GM18498 (cell line): Measurements from ENCODE around the gene UBE2E2.

ENCODE experiments used
- ATAC-seq: cut with Tn5 transposase; IDR thresholded peaks from one replicate; pipeline ENCODE4 v1.9.1; 2021; ENCODE audit warnings: mild to moderate bottlenecking, moderate library complexity; ENCODE audit not compliant: unreplicated experiment

UBE2E2 gene

DNA sequence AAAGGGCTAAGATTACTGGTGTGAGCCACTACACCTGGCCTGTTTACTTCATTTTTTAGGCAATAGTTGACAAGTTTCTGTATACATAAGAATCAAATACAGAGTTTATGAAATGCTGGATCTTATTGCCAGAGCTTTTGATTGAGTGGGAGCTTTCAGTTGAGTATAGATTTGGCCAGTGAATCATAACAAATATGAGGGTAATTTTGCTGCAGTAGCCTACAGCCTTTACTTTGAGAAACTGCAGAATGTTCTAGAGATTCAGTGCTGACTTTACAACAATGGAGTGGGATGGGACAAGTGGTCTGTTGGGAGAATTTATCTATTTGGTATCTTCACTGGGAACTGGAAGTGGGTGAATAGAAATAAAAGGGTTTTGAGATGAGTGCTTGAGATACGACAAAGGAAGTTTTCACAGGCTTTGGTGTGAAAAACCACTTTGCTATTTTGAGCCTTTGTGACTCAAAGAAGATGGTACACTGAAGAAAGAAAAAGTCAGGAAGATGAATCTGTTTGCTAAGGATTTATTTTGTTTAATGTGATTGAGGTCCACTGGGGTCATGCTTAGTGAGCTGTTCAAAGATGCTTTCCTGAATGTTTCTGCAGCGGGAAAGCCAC, 227.8 kb downstream of the UBE2E2 start:
- ATAC-seq: peak; percentile 48

DNA sequence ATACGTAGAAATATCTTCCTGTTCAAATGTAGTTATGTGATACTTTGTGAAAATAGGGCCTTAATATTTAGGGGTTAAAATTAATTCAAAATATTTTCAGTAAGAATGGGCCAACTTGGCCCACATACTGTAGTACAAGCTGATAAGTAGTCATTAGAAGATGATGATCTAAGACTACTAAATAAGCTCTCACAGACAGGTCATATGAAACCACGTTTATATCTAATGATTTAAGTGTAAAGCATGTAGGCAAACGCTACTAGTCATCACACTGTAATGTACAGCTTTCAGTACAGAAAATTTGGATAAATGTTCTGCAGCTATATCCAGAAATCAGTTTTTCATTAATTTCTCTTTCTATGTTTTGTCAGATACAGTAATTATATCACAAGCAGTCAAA, 228.6 kb downstream of the UBE2E2 start:
- no peak for ATAC-seq

DNA sequence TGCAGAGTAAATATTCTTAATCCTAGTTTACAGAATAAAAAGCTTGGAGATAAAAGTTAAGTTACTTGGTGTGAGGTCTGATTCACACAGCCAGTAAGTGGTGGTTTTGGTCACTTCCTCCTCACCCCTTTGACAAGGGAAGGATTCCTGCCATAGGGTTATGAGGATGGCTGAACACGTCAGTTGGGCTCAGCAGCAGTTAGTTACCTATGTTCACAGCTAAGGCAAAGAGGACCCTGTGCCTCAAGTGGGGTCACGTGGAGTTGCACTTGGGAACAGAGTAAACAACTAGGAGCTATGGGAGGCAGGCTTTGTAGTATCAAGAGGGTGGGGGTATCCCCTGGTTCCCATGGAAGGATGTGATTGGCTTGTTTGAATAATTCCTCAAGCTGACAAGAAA, 232.2 kb downstream of the UBE2E2 start:
- no peak for ATAC-seq

DNA sequence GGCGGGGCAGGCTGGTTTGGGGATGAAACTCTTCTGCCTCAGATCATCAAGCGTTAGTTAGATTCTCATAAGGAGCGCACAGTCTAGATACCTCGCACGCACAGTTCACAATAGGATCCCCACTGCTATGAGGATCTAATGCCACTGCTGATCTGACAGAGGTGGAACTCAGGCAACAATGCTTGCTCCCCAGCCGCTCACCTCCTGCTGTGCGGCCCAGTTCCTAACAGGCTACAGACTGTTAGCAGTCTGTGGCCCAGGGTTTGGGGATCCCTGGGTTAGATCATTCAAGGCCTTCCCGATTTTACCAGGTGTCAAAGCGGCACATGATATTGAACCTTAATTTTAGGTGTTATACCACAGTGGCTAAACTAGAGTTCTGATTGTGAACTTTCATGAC, 232.8 kb downstream of the UBE2E2 start:
- no peak for ATAC-seq

DNA sequence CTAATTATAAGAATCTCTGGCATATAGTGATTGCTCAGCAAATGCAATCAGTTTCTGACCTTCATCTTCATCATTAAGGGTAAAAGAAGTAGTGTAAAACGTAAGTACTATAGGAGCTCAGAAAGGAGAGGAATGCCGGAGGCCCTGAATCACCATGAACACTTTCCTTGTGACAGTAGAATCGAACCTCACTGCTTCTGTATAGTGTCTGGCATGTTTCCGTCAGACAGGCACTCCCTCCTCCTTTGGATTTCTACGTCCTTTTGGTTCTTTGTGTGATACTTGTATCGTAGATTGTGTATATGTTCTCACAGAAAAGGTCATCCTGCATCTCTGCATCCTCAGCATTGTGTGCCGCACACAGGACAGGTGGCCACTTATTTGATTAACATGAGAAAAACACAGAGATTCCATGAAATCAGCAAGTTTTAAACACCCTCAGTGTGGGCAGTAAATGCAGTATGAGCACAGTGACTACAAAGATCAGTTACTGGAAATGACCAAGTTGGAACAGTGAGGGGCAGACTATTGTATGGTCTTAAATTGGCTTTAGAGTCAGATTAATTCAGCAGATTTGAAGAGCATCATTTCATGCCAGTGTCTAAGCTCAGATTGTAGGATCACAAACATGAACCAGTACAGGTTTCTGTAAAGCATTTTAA, 234.5 kb downstream of the UBE2E2 start:
- ATAC-seq: no peak

DNA sequence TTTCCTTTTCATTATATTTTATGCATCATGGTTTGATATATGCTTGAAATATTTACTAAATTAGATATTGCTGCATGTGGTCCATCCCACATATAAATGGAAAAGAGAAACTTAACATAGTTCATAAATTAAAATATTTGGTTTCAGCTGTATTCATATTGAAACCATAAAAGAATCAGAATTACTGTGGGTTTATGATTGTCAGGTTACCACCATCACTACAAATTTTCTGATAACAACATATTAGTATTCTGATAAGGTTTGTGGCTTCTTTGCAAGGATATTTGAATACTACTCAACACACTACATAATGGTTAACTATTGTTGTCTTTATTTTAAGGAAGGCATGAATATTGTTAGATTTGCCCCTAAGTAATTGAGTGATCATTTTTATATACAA, 235.5 kb downstream of the UBE2E2 start:
- ATAC-seq: no peak

DNA sequence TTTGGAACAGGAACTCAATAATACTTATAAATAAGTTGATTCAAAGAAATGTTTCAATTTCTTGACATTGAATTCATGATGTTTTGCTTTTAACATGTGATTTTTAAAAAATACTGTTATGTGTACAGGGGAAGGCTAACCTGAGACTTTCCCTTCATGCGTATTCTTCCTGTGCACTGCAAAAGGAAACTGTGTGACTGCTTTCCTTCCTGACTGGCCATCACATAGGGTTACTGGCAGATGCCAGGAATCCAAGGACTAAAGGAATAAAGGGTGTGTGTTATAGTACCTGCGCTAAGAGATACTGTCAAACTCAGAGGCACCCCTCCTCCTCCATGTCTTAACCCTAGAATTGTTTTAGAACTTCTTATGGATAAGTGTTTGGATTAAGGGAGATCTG, 236.0 kb downstream of the UBE2E2 start:
- no peak for ATAC-seq

DNA sequence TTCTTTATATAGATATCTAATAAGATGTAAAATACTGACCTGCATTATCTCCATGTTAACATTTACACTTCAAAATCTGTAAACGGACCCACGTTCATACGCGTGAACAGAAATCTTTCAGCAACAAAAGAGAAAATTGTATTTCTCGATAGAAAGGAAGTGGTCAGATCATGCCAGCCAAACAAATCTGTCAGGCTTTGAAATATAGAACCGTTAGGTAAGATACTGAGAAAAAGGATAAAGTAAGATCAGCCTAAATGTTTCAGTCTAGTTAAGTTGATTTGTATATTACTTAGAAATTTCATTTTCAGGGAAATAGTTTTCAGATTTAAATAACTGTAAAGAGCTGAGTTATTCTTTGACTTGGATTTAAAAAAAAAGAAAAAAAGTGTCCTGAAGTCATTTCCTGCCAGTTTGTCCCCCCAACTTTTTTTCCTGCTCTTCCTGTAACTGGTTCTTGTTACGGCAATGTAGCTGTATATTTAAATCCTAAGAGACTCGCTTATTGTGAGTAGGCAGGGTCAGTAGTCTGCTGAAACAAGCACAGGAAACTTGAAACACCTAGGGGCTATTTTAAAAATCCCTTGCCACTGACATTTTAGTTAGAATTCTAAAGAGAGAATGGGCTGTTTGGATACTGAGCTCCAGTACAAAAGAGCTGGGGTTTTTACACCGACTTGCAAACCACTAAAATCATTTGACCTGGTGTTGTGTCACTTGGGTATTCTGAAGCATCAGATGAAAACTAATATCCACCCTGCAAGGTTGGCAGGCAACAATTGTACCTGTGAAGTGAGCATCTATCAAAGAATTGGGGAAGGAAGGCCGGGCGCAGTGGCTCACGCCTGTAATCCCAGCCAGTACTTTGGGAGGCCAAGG, 237.5 kb downstream of the UBE2E2 start:
- ATAC-seq: no peak

DNA sequence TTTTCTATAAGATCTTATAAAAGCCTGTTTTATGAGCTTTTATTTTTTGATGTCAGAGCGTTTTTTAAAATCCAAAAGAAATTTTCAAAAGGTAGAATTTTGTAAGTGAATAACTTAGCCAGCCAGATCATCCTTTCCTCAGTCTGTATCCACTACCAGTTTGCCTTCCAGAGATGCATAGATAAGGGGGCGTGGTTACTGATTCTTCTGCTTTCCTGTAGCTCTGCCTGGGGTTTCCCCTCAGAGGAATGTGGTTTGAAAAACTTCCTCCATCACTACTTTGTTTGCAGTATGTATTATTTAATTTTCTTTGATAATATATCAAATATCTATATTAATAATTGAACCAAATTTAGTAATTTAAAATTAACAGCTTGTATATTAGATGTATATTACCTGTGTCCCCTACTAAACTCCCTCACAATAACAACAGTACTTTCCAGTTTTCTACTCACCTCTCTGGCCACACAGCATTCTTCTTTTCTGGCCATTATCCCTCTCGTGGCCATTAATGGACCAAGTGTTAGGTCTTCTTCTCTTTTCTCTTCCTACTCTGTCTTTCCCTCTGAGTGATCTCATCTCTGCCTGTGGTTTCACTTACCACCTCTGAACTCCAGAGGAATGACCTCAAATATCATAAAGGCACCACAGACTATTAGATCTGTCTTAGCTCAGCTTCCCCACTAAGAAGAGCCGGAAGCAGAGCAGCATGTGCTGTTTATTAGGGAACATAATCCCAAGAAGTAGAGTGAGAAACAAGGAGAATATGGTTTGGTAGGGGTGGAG, 239.7 kb downstream of the UBE2E2 start:
- ATAC-seq: peak; percentile 53

DNA sequence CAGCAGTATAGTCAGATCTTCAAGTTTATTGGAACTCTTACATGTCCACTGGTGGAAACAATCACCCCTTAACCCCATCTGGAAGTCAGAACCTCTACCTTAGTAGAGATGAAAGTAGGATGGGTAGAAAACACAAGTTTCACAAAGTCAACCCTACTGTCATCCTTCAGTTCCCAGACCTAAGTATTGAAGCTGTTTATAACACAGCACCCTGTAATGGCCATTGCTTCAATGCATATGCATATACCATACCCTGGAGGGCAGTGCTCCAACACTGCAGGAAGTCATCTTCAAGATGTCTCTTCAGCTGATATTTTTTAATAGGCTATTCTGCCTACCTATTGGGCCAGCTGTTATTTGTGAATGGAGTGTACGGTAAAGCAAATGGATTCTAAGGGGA, 241.3 kb downstream of the UBE2E2 start:
- no peak for ATAC-seq

DNA sequence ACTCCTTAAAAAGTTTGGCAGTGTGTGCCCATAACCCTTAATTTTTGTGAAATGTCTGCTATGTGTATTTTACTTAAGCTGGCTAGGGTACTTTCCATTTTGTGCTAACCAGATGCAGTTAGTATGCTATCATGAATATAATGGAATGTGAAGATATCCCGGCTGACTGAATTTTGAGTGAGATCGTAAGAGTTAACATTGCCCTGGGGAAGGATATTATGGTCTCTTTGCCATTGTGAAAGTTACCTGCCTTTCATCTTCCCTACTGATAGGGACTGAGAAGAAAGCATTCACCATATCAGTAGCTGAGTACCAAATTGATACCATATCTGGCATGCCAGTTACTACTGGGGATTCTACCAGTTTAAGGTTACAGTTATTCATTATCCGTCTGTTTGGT, 243.2 kb downstream of the UBE2E2 start:
- ATAC-seq: no peak

DNA sequence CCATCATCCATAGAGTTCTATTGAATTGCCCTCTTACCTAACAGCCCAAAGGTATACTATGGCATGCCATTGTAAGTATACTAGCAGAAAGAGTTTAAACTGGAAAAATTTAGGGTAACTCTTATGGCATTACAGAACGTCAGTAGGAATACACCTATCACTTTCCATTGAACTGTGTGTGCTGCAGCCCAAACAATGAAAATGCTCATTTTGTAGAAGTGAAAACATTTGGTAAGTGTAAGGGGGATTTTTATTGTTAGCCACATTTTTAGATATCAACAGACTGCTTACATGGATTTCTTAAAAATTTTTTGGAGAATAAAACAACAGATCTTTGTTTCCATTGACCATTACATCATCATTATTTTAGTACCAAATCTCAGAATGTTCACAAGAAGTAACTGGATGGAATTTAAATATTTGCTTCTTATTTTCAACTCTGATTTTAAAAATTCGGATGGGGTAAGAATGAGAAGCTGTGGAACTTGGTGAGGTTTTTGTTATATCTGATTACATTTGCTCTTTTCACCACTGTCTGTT, 245.9 kb downstream of the UBE2E2 start:
- no peak for ATAC-seq

DNA sequence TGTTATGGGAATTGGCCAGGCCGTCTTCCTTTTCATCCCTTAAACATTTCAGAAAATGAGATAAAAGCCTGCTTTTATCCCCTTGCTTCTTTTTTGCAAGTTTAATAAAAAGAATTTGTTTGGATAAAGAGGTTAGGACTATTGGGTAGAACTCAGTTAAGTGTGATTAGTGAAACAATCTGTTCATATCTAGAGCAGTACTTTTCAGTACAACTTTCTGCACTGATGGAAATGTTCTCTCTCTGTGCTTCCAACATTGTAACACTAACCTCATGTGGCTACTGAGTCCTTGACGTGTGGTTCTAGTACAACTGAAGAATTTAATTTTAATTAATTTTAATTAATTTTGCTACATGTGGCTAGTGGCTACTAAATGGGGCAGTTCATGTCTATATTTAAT, 246.9 kb downstream of the UBE2E2 start:
- no peak for ATAC-seq

DNA sequence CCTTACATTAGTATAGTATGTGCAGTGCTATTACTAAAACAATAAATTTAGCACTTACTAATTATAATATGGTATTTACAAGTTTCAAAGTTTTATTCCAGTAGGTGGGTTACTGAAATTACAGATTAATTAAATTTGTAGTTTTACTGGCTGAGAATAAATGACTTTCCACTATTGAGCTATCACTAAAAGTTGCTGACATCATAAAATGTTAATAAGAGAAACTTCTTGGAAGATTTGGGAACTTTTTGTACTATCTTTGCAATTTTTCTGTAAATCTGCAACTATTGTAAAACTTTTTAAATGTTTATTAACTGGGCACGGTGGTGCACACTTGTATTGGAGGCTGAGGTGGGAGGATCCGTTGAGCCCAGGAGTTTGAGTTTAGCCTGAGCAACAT, 247.7 kb downstream of the UBE2E2 start:
- ATAC-seq: no peak

DNA sequence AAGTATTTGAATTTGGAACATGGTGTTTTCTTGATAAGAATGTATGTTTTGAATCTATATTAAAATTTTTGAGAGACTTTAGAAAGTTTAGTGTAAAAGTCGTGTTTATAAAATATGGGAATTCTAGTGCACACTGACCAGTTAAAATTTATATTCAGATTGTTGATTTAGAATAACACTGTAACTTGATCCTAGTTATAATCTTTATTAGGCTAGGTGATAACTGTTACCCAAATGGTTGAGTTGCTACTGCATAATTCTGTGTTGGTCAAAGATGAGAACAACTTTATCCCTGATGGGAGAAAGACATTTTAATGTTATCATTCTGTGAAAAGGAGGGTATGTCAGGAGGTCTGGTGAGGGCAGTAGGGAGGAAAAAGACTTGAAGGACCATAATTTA, 249.3 kb downstream of the UBE2E2 start:
- ATAC-seq: no peak

DNA sequence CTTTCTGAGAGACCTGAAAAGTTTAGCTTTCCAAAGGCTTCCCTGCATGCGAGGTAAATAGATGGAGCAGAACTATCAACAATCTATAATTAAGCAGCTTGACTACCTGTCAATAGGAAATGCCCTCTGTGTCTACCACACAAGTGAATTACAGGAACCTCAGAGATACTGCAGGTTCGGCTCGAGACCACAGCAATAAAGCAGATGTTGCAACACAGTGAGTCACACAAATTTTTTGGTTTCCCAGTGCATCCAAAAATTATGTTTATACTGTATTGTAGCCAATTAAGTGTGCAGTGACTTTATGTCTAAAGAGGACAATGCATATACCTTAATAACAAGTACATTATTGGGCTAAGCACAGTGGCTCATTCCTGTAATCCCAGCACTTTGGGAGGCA, 252.0 kb downstream of the UBE2E2 start:
- ATAC-seq: no peak

DNA sequence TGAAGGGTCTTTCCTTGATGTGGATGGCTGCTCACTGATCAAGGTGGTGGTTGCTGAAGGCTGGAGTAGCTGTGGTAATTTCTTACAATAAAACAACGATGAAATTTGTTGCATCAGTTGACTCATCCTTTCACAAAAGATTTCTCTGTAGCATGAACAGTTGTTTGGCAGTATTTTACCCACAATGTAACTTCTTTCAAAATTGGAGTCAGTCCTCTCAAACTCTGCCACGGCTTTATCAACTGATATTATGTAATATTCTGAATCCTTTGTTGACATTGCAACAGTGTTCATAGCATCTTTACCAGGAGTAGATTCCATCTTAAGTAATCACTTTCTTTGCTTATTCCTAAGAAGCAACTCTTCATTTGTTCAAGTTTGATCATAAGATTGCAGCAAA, 252.6 kb downstream of the UBE2E2 start:
- no peak for ATAC-seq

DNA sequence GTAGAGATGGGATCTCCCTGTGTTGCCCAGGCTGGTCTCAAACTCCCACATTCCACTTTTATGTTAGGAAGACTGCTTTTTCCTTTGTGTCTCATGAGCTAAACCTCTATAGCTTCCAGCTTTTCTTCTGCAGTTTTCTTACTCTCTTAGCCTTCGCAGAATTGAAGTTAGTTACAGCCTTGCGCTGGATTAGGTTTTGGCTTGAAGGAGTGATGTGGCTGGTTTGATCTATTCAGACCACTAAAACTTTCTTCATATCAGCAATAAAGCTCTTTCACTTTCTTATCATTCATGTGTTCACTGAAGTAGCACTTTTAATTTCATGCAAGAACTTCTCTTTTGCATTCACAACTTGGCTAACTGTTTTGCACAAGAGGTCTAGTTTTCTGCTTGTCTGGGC, 254.6 kb downstream of the UBE2E2 start:
- no peak for ATAC-seq

DNA sequence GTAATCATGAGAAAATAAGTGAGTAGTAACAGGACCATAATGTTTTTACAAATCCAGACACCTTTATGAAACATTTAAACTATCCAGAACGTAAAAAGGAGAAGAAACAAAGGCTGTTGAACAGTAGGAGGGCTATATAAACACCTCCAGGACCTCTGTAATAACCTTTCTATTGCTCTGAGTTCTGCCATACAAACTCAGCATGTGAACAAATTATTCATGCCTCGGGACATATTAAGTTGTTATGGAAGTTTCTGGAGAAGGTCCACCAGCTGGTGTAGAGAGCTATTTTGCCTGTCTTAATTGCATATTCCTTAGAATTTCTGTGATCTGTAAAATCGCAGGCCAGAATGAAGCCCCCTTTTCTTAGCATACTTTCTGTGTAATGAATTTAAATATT, 256.3 kb downstream of the UBE2E2 start:
- no peak for ATAC-seq

DNA sequence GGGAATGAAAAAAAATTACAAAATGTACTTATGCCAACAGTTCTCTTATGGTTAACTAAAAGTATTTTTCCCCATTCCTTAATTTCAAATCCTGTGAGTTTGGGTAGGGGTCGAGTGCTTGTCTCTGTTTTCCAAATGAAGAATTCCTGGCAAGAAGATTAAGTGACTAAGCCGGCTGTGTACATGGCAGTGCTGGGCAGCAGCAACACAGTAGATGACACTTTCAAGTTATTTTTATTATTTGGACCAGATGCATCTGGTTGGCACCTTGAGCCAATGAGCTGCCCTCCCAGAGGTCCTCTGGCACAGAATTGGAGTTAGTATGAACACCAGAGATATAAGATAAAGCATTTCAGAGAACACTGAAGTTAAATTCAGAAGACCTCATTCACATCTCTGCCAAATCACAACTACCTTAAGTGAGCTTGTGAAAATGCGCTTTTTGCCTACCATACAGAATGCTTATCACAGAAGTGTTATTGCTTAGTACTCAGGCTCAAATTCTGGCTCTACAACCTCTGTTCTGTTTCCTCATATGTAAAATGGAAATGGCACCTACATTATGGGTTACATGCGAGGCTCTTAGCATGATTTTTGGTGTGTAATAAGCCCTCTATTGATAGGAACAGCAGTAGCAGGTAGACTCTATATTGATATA, 256.9 kb downstream of the UBE2E2 start:
- no peak for ATAC-seq

DNA sequence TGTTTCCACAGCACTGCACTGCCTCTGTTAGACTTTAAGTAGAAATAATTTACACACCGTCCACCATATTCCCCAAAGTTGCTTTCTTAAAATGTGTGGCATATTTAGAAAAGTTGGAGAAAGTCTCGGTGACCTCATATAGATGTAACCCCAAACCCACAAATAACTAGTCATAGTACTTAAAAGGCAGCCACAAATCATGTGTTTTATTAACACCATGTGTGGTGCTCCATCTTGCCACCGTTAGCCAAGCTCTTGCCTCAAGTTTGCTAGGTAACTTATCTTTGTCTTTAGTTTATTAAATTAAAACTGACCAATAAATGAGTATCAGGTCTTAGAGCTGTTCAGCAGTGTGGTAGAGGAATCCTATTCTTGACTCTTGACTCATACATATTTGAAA, 257.9 kb downstream of the UBE2E2 start:
- no peak for ATAC-seq
